Activated T-helper 1 cell treated with Interleukin-2 at 50 U/mL for 16 hours (primary cell): Measurements from ENCODE around the gene KLHL28.

Source experiments
- DNase-seq: peaks from one replicate; pipeline ENCODE4 v3.0.0-alpha.2; 2020; ENCODE audit warnings: low read depth

KLHL28 gene, protein sequence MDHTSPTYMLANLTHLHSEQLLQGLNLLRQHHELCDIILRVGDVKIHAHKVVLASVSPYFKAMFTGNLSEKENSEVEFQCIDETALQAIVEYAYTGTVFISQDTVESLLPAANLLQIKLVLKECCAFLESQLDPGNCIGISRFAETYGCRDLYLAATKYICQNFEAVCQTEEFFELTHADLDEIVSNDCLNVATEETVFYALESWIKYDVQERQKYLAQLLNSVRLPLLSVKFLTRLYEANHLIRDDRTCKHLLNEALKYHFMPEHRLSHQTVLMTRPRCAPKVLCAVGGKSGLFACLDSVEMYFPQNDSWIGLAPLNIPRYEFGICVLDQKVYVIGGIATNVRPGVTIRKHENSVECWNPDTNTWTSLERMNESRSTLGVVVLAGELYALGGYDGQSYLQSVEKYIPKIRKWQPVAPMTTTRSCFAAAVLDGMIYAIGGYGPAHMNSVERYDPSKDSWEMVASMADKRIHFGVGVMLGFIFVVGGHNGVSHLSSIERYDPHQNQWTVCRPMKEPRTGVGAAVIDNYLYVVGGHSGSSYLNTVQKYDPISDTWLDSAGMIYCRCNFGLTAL

GRCh38 chr14:44961554-44962333 lies at the start of gene KLHL28, which contains the start of gene TOGARAM1:
Gene KLHL28, minus strand, starts transcription at chr14:44961947. Its CDS starts 16,019 bp downstream, at chr14:44945928.
Gene TOGARAM1, plus strand, starts transcription at chr14:44962190. Its CDS starts 232 bp downstream, at chr14:44962422.
- DNase-seq, result peak; percentile 91

- no peak for DNase-seq
These were observed 42.2 kb upstream of the KLHL28 start for GRCh38 chr14:45003924-45004323.

GRCh38 chr14:44995770-44996294 lies 34.1 kb upstream of the KLHL28 start:
- DNase-seq, result no peak

DNA sequence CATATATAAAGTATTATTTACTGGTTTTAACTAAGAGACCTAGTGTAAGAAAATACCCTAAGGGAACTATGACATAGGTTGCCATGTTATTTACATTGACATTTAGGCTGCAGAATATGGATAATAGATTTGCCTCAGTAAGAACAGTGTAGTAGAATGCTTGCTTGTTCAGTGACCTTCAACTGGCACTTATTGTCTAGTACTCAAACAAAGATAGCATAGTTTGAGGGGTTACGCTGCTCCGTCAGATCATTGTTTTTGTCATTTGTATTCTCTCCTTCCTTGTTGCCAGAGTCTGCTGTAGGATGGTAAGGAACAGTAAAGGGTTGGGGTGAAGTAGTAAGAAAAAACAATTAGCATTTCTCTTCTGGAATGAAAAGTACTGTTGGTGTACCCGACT lies 33.4 kb upstream of the KLHL28 start:
- no peak for DNase-seq

GRCh38 chr14:44990533-44990932 lies 28.8 kb upstream of the KLHL28 start:
- DNase-seq, result no peak

DNA sequence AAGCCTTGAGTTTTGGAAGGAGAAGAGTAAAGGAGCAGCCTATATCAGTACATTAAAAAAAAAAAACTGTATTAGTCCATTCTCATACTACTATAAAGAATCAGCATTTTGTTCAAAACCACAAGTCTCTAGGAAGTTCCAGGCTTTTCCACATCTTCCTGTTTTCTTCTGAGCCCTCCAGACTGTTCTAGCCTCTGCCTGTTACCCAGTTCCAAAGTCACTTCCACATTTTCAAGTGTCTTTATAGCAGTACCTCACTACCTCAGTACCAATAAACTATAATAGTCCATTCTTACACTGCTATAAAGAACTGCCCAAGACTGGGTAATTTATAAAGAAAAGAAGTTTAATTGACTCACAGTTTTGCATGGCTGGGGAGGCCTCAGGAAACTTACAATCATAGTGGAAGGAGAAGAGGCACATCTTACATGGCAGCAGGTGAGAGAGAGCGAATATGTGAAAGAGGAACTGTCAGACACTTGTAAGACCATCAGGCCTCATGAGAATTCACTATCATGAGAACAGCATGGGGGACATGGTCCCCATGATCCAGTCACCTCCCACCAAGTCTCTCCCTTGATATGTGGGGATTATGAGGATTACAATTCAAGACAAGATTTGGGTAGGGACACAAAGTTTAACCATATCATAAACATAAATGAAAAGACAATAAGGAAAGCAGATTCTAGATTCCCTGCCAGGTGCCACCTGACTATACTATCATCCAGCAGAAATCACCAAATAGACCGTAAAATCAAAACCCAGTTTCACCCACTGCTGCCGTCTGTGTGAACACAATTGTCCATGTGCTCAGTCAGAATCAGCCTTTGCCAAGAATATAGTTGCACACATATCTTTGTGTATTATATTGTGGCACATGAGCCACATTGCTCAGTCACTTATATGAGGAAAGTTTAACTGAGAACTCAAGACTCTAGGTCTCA lies 28.0 kb upstream of the KLHL28 start:
- no peak for DNase-seq

DNA sequence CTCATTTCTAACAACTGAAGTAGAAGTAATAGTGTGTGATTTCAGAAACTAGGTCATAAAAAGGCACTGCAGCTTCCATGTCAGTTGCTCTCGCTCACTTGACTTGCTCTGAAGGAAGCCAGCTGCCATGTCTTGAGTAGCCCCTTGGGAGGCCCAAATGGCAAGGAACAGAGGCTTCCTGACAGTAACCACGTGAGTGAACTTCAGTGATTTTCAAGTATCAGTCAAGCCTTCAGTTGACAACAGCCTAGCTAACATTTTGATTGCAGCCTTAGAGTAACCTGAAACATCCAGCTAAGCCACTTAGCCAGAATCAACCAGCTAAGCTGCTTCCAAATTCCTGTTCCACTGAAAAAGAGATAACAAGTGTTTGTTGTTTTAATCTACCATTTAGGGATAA lies 26.9 kb upstream of the KLHL28 start:
- DNase-seq, result no peak

- no peak for DNase-seq
These were observed 20.8 kb upstream of the KLHL28 start for GRCh38 chr14:44982594-44982993.

- DNase-seq, result no peak
These were observed 19.5 kb upstream of the KLHL28 start for GRCh38 chr14:44981198-44981597.

- DNase-seq, result no peak
These were observed 18.1 kb upstream of the KLHL28 start for GRCh38 chr14:44979740-44980356.

DNA sequence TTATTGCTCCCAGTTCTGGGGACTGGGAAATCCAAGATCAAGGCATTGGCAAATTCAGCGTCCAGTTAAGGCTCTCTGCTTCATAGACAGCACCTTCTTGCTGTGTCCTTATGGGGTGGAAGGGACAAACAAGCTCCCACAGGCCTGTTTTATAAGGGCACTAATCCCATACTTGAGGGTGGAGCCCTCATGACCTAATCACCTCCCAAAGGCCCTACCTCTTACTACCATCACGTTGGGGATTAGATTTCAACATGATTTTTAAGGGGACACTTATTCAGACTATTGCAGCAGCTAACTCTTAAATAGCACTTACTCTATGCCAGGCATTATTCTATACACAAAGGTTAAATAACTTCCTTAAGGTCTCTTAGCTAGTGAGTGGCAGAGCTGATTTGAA lies 17.5 kb upstream of the KLHL28 start:
- no peak for DNase-seq

- DNase-seq, result no peak
These were observed 9.7 kb upstream of the KLHL28 start for GRCh38 chr14:44971459-44971858.

- DNase-seq, result no peak
These were observed 9.2 kb upstream of the KLHL28 start for GRCh38 chr14:44970907-44971306.

DNA sequence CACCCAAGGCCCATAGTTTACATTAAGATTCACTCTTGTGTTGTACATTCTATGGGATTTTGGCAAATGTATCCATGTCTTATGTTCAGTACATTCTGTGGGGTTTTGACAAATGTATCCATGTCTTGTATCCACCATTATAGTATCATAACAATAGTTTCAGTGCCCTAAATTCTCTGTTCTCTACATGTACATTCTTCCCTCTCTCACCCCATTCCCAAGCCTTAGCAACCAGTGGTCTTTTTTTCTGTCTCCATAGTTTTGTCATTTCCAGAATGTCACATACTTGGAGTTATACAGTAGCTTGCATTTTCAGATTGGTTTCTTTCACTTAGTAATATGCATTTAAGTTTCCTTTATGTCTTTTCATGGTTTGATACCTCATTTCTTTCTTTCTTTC lies 7.0 kb upstream of the KLHL28 start:
- DNase-seq, result no peak

DNA sequence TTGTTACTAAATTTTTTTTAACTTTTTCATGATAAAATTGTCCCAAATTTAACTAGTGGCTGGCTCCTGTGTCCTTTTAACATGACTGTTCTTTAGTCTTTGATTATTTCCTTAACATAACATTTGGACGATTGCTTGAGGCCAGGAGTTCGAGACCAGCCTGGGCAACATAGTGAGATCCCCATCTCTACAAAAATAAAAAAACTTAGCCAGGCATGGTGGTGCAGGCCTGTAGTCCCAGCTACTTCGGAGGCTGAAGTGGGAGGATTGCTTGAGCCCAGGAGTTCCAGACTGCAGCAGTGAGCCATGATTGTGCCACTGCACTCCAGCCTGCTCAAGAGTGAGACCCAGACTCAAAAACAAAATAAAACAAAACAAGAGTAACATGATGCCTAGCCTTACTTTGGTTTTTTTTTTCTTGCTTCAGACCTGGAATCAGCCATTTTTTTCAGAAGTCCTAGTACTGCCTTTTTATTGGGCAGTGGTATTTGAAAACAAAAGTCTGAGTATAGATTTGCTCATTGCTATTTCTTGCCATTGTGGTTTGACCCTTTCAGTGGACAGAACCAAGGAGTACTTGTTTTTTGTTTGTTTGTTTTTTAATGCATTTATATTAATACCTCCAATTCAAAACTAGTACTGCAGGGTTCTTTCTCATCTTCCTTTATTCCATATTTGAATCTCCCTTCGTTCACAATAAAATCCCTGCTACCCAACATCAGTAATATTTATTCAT lies 5.0 kb upstream of the KLHL28 start:
- no peak for DNase-seq

DNA sequence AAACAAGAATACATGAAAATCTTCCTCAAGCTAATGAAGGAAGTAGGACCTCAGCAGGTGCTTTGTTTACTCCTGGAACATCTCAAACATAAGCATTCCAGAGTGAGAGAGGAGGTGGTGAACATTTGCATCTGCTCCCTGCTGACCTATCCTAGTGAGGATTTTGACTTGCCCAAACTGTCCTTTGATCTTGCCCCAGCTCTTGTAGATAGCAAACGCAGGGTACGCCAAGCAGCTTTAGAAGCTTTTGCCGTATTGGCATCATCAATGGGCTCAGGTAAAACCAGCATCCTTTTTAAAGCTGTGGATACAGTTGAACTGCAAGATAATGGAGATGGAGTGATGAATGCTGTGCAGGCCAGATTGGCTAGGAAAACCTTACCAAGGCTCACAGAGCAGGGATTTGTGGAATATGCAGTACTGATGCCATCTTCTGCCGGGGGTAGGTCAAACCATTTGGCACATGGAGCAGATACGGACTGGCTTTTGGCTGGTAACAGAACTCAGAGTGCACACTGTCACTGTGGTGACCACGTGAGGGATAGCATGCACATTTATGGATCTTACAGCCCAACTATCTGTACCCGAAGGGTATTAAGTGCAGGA lies 2.1 kb upstream of the KLHL28 start:
- no peak for DNase-seq

DNA sequence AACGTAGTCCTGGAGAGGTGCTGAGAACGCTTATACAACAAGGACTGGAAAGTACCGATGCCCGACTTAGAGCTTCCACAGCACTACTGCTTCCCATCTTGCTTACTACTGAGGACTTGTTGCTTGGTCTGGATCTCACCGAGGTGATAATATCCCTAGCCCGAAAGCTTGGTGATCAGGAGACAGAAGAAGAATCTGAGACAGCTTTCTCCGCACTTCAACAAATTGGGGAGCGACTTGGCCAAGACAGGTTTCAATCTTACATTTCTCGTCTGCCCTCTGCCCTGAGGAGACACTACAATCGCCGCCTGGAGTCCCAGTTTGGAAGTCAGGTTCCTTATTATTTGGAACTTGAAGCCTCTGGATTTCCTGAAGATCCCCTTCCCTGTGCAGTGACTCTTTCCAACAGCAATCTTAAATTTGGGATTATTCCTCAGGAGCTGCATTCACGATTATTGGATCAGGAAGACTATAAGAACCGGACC lies 1.3 kb upstream of the KLHL28 start:
- no peak for DNase-seq

DNA sequence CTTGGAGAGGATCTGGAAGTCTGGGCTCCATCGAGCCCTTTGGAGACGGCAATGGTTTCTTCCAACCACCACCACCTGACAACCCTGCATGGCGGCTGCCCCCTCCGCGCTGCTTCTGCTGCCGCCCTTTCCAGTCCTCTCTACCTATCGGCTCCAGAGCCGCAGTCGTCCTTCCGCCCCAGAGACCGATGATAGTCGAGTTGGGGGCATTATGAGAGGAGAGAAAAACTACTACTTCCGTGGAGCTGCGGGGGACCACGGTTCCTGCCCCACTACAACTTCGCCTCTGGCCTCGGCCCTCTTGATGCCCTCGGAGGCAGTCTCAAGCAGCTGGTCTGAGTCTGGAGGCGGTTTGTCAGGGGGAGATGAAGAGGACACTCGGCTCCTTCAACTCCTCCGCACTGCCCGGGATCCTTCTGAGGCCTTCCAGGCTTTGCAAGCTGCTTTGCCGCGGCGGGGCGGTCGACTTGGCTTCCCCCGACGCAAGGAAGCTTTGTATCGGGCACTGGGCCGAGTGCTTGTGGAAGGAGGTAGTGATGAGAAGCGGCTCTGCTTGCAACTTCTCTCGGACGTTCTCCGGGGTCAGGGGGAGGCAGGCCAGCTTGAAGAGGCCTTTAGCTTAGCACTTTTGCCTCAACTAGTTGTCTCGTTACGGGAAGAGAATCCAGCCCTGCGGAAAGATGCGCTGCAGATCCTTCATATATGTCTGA lies 742 bp upstream of the KLHL28 start:
- DNase-seq, result no peak

GRCh38 chr14:44961151-44961553 lies 595 bp downstream of the KLHL28 start:
- peak; percentile 31 for DNase-seq
